ENCODE data around the gene CAPN12.
"Not testable (repeated sequence)": the region's sequence is repeated elsewhere in the genome, so short reads cannot be mapped to it uniquely, and the experiment has no call there.

The CAPN12 gene, protein sequence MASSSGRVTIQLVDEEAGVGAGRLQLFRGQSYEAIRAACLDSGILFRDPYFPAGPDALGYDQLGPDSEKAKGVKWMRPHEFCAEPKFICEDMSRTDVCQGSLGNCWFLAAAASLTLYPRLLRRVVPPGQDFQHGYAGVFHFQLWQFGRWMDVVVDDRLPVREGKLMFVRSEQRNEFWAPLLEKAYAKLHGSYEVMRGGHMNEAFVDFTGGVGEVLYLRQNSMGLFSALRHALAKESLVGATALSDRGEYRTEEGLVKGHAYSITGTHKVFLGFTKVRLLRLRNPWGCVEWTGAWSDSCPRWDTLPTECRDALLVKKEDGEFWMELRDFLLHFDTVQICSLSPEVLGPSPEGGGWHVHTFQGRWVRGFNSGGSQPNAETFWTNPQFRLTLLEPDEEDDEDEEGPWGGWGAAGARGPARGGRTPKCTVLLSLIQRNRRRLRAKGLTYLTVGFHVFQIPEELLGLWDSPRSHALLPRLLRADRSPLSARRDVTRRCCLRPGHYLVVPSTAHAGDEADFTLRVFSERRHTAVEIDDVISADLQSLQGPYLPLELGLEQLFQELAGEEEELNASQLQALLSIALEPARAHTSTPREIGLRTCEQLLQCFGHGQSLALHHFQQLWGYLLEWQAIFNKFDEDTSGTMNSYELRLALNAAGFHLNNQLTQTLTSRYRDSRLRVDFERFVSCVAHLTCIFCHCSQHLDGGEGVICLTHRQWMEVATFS

GRCh38 chr19:38744298-38744681 lies at the start of gene CAPN12:
Gene CAPN12, minus strand, starts transcription at chr19:38744474. Its CDS starts 309 bp downstream, at chr19:38744165.
- DNase-seq: no peak

- DNase-seq: no peak
Measured at GRCh38 chr19:38793671-38794070, 49.4 kb upstream of the CAPN12 start.

DNA sequence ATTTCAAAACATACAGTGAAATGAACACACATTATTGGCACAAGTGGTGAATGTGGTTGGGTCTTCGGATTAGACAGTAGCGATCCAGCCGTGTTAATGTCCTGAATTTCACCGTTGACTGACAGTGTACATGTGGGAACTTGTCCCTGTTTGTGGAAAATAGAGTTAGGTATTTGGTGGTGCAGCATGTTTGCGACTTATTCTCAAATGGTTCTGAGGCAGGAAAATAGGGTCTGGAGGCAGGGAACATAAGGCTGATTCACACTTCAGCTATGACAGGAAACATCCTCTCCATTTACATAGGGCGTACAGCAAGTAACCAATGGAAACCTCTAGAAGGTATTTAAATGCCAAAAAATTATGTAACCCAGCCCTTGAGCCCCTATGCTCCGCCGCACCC lies 48.9 kb upstream of the CAPN12 start:
- peak; percentile 89 for DNase-seq

- DNase-seq: no peak
Measured at GRCh38 chr19:38792250-38793111, 48.2 kb upstream of the CAPN12 start.

- not testable (repeated sequence) for DNase-seq
Measured at GRCh38 chr19:38791451-38792064, 47.3 kb upstream of the CAPN12 start.

DNA sequence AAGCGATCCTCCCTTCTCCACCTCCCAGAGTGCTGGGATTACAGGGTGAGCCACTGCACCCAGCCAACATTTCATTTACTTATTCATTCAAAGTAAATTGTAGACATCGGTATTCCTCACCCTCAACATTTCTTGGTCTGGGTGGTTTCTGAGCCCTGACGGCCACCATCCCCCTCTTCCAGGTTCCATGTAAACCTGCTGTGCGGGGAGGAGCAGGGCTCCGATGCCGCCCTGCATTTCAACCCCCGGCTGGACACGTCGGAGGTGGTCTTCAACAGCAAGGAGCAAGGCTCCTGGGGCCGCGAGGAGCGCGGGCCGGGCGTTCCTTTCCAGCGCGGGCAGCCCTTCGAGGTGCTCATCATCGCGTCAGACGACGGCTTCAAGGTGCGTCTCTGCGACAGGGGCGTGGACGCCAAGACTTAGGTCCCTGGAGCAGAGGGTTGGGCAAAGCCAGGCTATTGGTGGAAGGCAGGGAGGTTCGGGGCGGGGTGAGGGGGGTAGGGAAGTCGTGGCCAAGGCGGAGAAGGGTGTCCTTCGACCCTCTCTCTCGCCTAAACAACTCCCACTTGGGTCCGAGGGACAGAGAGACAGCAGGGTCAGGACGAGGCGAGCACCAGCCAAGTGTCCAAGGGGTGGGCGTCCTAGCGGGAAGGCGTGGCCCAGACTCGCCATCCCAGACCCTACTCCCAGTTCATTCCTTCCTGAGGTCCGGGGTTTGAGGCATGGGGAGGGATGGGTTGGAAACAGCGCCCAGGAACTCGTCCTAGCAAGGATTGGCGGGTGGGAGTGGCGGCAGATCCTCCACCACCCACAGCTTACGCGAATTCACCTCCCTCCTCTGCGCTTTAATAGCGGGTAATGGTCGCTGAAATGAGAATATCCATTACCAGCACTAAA lies 46.5 kb upstream of the CAPN12 start:
- DNase-seq: not testable (repeated sequence)

- no peak for DNase-seq
Measured at GRCh38 chr19:38788478-38789243, 44.4 kb upstream of the CAPN12 start, which contains the start of gene LGALS7B. Gene LGALS7B, plus strand, starts transcription at chr19:38789200. Its CDS starts 27 bp downstream, at chr19:38789227.

GRCh38 chr19:38786572-38787265 lies 42.4 kb upstream of the CAPN12 start:
- DNase-seq: no peak

- not testable (repeated sequence) for DNase-seq
Measured at GRCh38 chr19:38786061-38786460, 41.8 kb upstream of the CAPN12 start.

DNA sequence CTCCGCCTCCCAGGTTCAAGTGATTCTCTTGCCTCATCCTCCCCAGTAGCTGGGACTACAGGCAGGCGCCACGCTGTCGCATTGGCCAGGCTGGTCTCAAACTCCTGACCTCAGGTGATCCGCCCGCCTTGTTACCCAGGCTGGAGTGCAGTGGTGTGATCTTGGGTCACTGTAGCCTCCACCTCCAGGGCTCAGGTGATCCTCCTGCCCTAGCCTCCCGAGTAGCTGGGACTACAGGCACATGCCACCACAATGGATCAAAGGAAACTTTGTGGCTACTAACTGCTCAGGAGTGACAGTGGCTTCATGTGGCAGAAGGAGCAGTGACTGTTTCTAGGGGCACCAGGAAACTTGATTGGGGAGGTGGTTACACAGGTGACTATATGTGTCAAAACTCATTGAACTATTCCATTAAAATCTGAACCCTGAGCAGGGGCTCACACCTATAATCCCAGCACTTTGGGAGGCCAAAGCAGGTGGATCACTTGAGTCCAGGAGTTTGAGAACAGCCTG lies 41.0 kb upstream of the CAPN12 start:
- no peak for DNase-seq

DNA sequence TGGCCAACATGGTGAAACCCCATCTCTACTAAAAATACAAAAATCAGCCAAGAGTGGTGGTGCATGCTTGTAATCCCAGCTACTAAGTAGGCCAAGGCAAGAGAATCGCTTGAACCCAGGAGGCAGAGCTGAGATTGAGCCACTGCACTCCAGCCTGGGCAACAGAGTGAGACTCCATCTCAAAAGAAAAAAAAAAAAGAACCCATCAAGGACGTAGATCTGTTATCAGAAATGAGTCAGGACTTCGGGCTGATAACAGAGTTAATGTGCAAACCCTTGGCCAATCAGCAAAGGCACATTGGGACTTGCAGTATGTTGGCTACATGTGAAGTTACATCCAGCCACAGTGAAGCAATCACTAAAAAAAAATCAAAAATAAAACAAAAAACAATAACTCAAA lies 40.0 kb upstream of the CAPN12 start:
- DNase-seq: no peak

GRCh38 chr19:38782212-38782611 lies 37.9 kb upstream of the CAPN12 start:
- not testable (repeated sequence) for DNase-seq

- no peak for DNase-seq
Measured at GRCh38 chr19:38781058-38781457, 36.8 kb upstream of the CAPN12 start.

- DNase-seq: no peak
Measured at GRCh38 chr19:38780443-38780842, 36.2 kb upstream of the CAPN12 start.

GRCh38 chr19:38778733-38779132 lies 34.5 kb upstream of the CAPN12 start:
- DNase-seq: no peak

DNA sequence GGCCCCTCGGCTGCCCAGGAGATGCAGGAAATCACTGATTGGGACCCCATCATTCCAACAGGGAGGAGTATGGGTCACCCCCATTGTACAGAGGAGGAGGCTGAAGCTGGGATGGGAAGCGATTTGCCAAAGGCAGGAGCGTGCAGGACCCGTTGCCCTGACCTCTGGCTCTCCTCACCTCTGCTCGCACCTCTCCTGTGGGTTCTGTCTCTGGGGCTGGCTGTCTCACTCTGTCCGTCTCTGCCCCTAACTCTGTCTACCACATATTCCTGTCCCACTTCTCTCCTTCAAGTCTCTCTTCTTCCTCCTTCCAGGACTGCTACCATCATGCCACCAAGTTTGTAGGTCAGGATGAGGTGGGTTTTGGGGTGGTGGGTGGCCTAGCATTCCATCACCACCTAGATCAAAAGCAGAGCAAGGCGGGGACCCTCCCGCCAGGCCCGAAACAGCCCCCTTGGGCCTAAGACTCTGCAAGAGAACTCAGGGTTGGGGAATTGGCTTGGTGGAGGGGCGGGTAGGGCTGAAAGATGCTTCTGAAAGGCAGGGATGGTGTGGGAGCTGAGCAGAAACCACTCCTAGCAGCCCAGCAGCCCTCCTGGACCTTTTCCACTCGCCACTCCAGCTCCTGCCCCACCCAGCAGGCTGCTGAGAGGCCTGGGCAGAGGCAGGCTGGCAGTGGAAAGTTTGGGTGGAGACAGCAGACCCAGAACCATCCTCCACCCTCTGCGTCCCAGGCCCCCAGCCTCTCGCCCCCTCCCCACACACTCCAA lies 30.1 kb upstream of the CAPN12 start:
- no peak for DNase-seq

DNA sequence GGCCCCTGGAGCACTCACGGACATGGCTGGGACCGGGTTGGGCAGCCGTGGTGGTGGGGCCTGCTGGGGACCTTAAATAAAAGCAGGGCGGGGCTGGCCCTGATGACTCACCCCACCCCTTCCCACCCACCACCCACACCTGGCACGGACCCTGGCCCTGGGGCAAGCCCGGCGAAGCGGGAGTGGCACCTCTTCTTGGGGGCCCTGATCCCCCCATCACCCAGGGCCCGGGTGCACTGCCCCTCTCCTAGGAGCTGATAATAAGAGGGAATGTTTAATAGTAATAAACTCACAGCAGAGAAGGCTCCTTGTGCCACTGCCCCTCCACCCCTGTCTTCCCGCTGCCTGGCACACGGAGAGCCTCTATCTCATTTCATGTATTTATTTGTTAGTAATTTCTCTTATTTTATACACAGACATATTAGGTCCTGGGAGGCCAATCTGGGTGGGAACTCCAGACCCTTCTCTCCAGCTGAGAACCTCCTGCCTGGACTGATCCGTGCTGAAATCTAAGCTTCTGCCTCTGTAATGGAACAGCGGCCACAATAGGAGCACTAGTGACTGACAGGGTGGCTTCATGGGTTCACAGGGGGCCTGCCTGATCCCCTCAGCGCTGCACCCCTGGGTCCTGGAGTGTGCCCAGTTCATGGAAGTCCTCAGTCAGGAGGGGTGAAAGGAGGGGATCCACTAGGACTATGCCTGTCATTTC lies 29.3 kb upstream of the CAPN12 start, which contains the start of gene LGALS7:
Gene LGALS7, minus strand, starts transcription at position 49 of the 709 bp plus-strand sequence. Its CDS starts 25 bp downstream, at position 24.
- peak; percentile 34 for DNase-seq

GRCh38 chr19:38771569-38771968 lies 27.3 kb upstream of the CAPN12 start:
- not testable (repeated sequence) for DNase-seq
